ENCODE measurements around the gene DNAJC1. TPM values are rescaled to one million over a fixed set of nuclear protein-coding genes. Genes with fewer than 3 reads are reported as not detected.

The DNAJC1 gene
- total and polyA plus RNA-seq, 10 of the 15 experiments (the other 5 are each of a cell fraction or from before 2014, with no cell fraction given), result 2.5 to 39.3 (median 20.4) TPM

- TF ChIP-seq, protein P1, sequence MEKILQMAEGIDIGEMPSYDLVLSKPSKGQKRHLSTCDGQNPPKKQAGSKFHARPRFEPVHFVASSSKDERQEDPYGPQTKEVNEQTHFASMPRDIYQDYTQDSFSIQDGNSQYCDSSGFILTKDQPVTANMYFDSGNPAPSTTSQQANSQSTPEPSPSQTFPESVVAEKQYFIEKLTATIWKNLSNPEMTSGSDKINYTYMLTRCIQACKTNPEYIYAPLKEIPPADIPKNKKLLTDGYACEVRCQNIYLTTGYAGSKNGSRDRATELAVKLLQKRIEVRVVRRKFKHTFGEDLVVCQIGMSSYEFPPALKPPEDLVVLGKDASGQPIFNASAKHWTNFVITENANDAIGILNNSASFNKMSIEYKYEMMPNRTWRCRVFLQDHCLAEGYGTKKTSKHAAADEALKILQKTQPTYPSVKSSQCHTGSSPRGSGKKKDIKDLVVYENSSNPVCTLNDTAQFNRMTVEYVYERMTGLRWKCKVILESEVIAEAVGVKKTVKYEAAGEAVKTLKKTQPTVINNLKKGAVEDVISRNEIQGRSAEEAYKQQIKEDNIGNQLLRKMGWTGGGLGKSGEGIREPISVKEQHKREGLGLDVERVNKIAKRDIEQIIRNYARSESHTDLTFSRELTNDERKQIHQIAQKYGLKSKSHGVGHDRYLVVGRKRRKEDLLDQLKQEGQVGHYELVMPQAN (conservative IDR thresholded peaks at IDR 0.05), result peak; percentile 89
- TF ChIP-seq EZH2 (IDR thresholded peaks at IDR 0.05; ENCODE audit: borderline replicate concordance, control insufficient read depth, low read depth, low read length) (no peak), TARDBP (IDR thresholded peaks at IDR 0.05; ENCODE audit: borderline replicate concordance) (peak; percentile 56; the same call in 1 of the 2 replicates), NRF1 (conservative IDR thresholded peaks at IDR 0.05; ENCODE audit: low read depth, low read length) (no peak), PAX8 (IDR thresholded peaks at IDR 0.05) (no peak), NR2C1 (IDR thresholded peaks at IDR 0.05) (peak; percentile 50), ZBTB33 (IDR thresholded peaks at IDR 0.05) (no peak), HDGF (IDR thresholded peaks at IDR 0.05) (peak; percentile 69; the same call in 1 of the 2 replicates), RB1 (IDR thresholded peaks at IDR 0.05; ENCODE audit: borderline replicate concordance) (peak; percentile 96; the same call in 1 of the 2 replicates), ATF7 (IDR thresholded peaks at IDR 0.05; ENCODE audit: low read depth) (peak; percentile 91), ZNF207 (IDR thresholded peaks at IDR 0.05; ENCODE audit: borderline replicate concordance) (no peak), HDAC6 (IDR thresholded peaks at IDR 0.05; ENCODE audit: unreplicated experiment) (no peak), RCOR1 (conservative IDR thresholded peaks at IDR 0.05; ENCODE audit: low read depth, low read length) (no peak)
- TF ChIP-seq, protein P2, sequence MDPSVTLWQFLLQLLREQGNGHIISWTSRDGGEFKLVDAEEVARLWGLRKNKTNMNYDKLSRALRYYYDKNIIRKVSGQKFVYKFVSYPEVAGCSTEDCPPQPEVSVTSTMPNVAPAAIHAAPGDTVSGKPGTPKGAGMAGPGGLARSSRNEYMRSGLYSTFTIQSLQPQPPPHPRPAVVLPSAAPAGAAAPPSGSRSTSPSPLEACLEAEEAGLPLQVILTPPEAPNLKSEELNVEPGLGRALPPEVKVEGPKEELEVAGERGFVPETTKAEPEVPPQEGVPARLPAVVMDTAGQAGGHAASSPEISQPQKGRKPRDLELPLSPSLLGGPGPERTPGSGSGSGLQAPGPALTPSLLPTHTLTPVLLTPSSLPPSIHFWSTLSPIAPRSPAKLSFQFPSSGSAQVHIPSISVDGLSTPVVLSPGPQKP (IDR thresholded peaks at IDR 0.05; ENCODE audit: low read depth, low read length), result peak; percentile 69
- TF ChIP-seq, protein P3, sequence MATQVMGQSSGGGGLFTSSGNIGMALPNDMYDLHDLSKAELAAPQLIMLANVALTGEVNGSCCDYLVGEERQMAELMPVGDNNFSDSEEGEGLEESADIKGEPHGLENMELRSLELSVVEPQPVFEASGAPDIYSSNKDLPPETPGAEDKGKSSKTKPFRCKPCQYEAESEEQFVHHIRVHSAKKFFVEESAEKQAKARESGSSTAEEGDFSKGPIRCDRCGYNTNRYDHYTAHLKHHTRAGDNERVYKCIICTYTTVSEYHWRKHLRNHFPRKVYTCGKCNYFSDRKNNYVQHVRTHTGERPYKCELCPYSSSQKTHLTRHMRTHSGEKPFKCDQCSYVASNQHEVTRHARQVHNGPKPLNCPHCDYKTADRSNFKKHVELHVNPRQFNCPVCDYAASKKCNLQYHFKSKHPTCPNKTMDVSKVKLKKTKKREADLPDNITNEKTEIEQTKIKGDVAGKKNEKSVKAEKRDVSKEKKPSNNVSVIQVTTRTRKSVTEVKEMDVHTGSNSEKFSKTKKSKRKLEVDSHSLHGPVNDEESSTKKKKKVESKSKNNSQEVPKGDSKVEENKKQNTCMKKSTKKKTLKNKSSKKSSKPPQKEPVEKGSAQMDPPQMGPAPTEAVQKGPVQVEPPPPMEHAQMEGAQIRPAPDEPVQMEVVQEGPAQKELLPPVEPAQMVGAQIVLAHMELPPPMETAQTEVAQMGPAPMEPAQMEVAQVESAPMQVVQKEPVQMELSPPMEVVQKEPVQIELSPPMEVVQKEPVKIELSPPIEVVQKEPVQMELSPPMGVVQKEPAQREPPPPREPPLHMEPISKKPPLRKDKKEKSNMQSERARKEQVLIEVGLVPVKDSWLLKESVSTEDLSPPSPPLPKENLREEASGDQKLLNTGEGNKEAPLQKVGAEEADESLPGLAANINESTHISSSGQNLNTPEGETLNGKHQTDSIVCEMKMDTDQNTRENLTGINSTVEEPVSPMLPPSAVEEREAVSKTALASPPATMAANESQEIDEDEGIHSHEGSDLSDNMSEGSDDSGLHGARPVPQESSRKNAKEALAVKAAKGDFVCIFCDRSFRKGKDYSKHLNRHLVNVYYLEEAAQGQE (IDR thresholded peaks at IDR 0.05; ENCODE audit: low read depth, low read length), result no peak
- TF ChIP-seq, protein P4, sequence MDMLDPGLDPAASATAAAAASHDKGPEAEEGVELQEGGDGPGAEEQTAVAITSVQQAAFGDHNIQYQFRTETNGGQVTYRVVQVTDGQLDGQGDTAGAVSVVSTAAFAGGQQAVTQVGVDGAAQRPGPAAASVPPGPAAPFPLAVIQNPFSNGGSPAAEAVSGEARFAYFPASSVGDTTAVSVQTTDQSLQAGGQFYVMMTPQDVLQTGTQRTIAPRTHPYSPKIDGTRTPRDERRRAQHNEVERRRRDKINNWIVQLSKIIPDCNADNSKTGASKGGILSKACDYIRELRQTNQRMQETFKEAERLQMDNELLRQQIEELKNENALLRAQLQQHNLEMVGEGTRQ (IDR thresholded peaks at IDR 0.05; ENCODE audit: borderline replicate concordance, low read depth, low read length), result peak; percentile 14; the same call in 1 of the 2 replicates
Measured at GRCh38 chr10:22003177-22003963, at the start of gene DNAJC1 (continued).

All from GM12878 (cell line).